ENCODE measurements around the gene ENPP1.

GRCh38 chr6:131765804-131766135, 42.0 kb upstream of the ENPP1 start:
- TF ChIP-seq CTCF (IDR thresholded peaks at IDR 0.05; ENCODE audit: low read length) (no peak), EZH2 (IDR thresholded peaks at IDR 0.05; ENCODE audit: borderline replicate concordance, low read length) (no peak)

All from OCI-LY1 (cell line).